ENCODE data around the gene SARM1. TPM values are rescaled to one million over a fixed set of nuclear protein-coding genes. Genes with fewer than 3 reads are reported as not detected.

The SARM1 gene
- total RNA-seq: 13.3 and 23.9 TPM in 2 replicates

GRCh38 chr17:28371245-28372202, at the start of gene SARM1:
Gene SARM1, plus strand, starts transcription at chr17:28371694. Its CDS starts 339 bp downstream, at chr17:28372033.

GRCh38 chr17:28335201-28335958, 36.1 kb upstream of the SARM1 start, which contains the start of the genes IFT20 and TNFAIP1:
Gene IFT20, minus strand, starts transcription at chr17:28335472. Its CDS starts 3,487 bp downstream, at chr17:28331985.
Gene TNFAIP1, plus strand, starts transcription at chr17:28335761. Its CDS starts 3,761 bp downstream, at chr17:28339522.

GRCh38 chr17:28357061-28357900, 14.2 kb upstream of the SARM1 start, which contains the start of gene POLDIP2:
Gene POLDIP2, minus strand, starts transcription at chr17:28357527. Its CDS starts 79 bp downstream, at chr17:28357448.

GRCh38 chr17:28364665-28365363, 6.7 kb upstream of the SARM1 start, which contains the start of gene SEBOX:
Gene SEBOX, minus strand, starts transcription at chr17:28365199. Its CDS starts 48 bp downstream, at chr17:28365151.

GRCh38 chr17:28370035-28370743, 1.3 kb upstream of the SARM1 start, which contains the start of gene VTN:
Gene VTN, minus strand, starts transcription at chr17:28370307. Its CDS starts 104 bp downstream, at chr17:28370203.

GRCh38 chr17:28405632-28406472, 34.4 kb downstream of the SARM1 start, which contains the start of gene SLC46A1:
Gene SLC46A1, minus strand, starts transcription at chr17:28406212. Its CDS starts 98 bp downstream, at chr17:28406114.

Other genes starting within 250 kb of the SARM1 start
- 38.8 and 72.2 TPM in 2 replicates for gene TMEM97, start 52.5 kb upstream of the SARM1 start, total RNA-seq
- 36.5 and 46.2 TPM in 2 replicates for gene IFT20, start 36.2 kb upstream of the SARM1 start, total RNA-seq
- gene TNFAIP1, start 35.9 kb upstream of the SARM1 start, total RNA-seq: 35.9 and 71.3 TPM in 2 replicates
- 81.8 and 115 TPM in 2 replicates for gene POLDIP2, start 14.2 kb upstream of the SARM1 start, total RNA-seq
- gene SEBOX, start 6.5 kb upstream of the SARM1 start, total RNA-seq: not detected in 2 replicates
- gene VTN, start 1.4 kb upstream of the SARM1 start, total RNA-seq: 0.43 and 149 TPM in 2 replicates
- 6.6 and 7.4 TPM in 2 replicates for gene SLC46A1, start 34.5 kb downstream of the SARM1 start, total RNA-seq
- not detected in 2 replicates for gene SLC13A2, start 102.0 kb downstream of the SARM1 start, total RNA-seq
- gene FOXN1, start 134.7 kb downstream of the SARM1 start, total RNA-seq: not detected in 2 replicates
- gene UNC119, start 180.9 kb downstream of the SARM1 start, total RNA-seq: 16.0 and 19.6 TPM in 2 replicates
- 40.2 and 44.0 TPM in 2 replicates for gene PIGS, start 199.8 kb downstream of the SARM1 start, total RNA-seq
- 9.7 and 30.4 TPM in 2 replicates for gene ALDOC, start 205.2 kb downstream of the SARM1 start, total RNA-seq
- gene SPAG5, start 227.3 kb downstream of the SARM1 start, total RNA-seq: 2.4 and 77.9 TPM in 2 replicates
- 2.6 and 7.6 TPM in 2 replicates for gene RSKR, start 242.5 kb downstream of the SARM1 start, total RNA-seq